HCT116 (cell line): Measurements from ENCODE around the gene ARCN1. TPM values are rescaled to one million over a fixed set of nuclear protein-coding genes. Genes with fewer than 3 reads are reported as not detected.

Source experiments
- ATAC-seq: fragments of 200-7000 bp; cut with Tn5 transposase; 2 replicates; pipeline ENCODE4 v1.9.1; 2020; ENCODE audit warnings: mild to moderate bottlenecking, moderate library complexity
- BruUV-seq: library from RNA; stranded (reverse); fragments of 400-500 nt; replicated peaks from 2 replicates; lab custom pipeline; 2021; lab: Mats Ljungman, UMichigan
- CTCF ChIA-PET: fragments of 300-600 bp; sonication (Branson Sonifier 250); formaldehyde crosslinking; loops from one replicate; lab custom pipeline; 2021; ENCODE audit warnings: antibody characterized with exemption; lab: Charles Lee
- POLR2A ChIA-PET: fragments of 300-600, 350-600 bp; sonication (Branson Sonifier 250); formaldehyde crosslinking; loops from one replicate; lab custom pipeline; 2021; ENCODE audit warnings: antibody characterized with exemption; lab: Charles Lee
- RAD21 ChIA-PET, 2 experiments: fragments of 300-600 bp; sonication (Branson Sonifier 250); formaldehyde crosslinking; loops; one replicate each; lab custom pipeline; 2023; ENCODE audit warnings: low total read pairs in 2 of 2; ENCODE audit not compliant: uncharacterized antibody in 2 of 2, unreplicated experiment in 2 of 2, low non-redundant PET in 1 of 2; lab: Charles Lee
- DNase-seq: peaks from one replicate; pipeline ENCODE4 v3.0.0-alpha.2; 2010; ENCODE audit warnings: low read depth, low spot score
- H2AFZ ChIP-seq: fragments of 200-600 bp; shearing (Covaris generic), sonication (generic); 2 replicates; pipeline ENCODE4 v1.6.1; 2017; ENCODE audit warnings: low read depth, mixed run types, mixed read lengths, antibody characterized with exemption, low read length; ENCODE audit not compliant: poor library complexity, severe bottlenecking
- H3K27ac ChIP-seq: 2 replicates; pipeline ENCODE4 v1.5.1; 2012; ENCODE audit warnings: low read depth, low read length
- H3K27me3 ChIP-seq: fragments of 200-600 bp; sonication (generic); 2 replicates; pipeline ENCODE4 v1.6.1; 2016; ENCODE audit warnings: mixed run types, low read length, mixed read lengths; ENCODE audit not compliant: insufficient read depth
- H3K36me3 ChIP-seq, 2 experiments: fragments of 200-500 bp in 1 of 2; fragments of 200-600 bp in 1 of 2; sonication (Bioruptor generic) in 1 of 2; sonication (generic) in 1 of 2; 2 replicates each; pipeline versions ENCODE4 v1.5.1 to v1.6.1; 2014 to 2016; ENCODE audit warnings: low read length in 2 of 2, inconsistent platforms in 1 of 2, mixed read lengths in 1 of 2, mixed run types in 1 of 2; ENCODE audit not compliant: insufficient read depth in 2 of 2, control insufficient read depth in 1 of 2
- H3K4me1 ChIP-seq, 2 experiments: fragments of 200-600 bp in 1 of 2; sonication (generic) in 1 of 2; 2 replicates each; pipeline versions ENCODE4 v1.5.1 to v1.6.1; 2012 to 2017; ENCODE audit warnings: low read length in 2 of 2, inconsistent platforms in 1 of 2, mild to moderate bottlenecking in 1 of 2, mixed read lengths in 1 of 2, mixed run types in 1 of 2, moderate library complexity in 1 of 2; ENCODE audit not compliant: insufficient read depth in 2 of 2, control insufficient read depth in 1 of 2
- H3K4me2 ChIP-seq: fragments of 200-600 bp; sonication (generic); 2 replicates; pipeline ENCODE4 v1.6.1; 2017; ENCODE audit warnings: mixed run types, low read length, mixed read lengths
- H3K4me3 ChIP-seq, 2 experiments: fragments of 200-600 bp in 1 of 2; sonication (generic) in 1 of 2; replicated peaks in 1 of 2; 2 replicates each; pipeline ENCODE4 v1.5.1; 2011 to 2016; ENCODE audit warnings: low read length in 2 of 2, control low read depth in 1 of 2, low read depth in 1 of 2, mild to moderate bottlenecking in 1 of 2, mixed read lengths in 1 of 2, mixed run types in 1 of 2
- H3K79me2 ChIP-seq: fragments of 200-600 bp; sonication (generic); 2 replicates; pipeline ENCODE4 v1.6.1; 2017; ENCODE audit warnings: mild to moderate bottlenecking, mixed run types, low read length, moderate library complexity, mixed read lengths; ENCODE audit not compliant: insufficient read depth
- H3K9ac ChIP-seq: fragments of 200-600 bp; sonication (generic); 2 replicates; pipeline ENCODE4 v1.6.1; 2016; ENCODE audit warnings: low read length, mixed read lengths
- H3K9me2 ChIP-seq: fragments of 200-600 bp; sonication (generic), shearing (Covaris generic); 2 replicates; pipeline ENCODE4 v1.6.1; 2017; ENCODE audit warnings: mixed run types, mild to moderate bottlenecking, moderate library complexity; ENCODE audit not compliant: insufficient read depth
- H3K9me3 ChIP-seq, 2 experiments: fragments of 200-500 bp in 1 of 2; fragments of 200-600 bp in 1 of 2; sonication (Bioruptor generic) in 1 of 2; sonication (generic) in 1 of 2; 2 replicates each; pipeline ENCODE4 v1.6.1; 2014 to 2017; ENCODE audit warnings: low read length in 2 of 2, mixed read lengths in 2 of 2, inconsistent platforms in 1 of 2, low read depth in 1 of 2, mild to moderate bottlenecking in 1 of 2, mixed run types in 1 of 2, moderate library complexity in 1 of 2; ENCODE audit not compliant: control insufficient read depth in 1 of 2, insufficient read depth in 1 of 2
- H4K20me1 ChIP-seq: fragments of 200-600 bp; sonication (generic), shearing (Covaris generic); 2 replicates; pipeline ENCODE4 v1.6.1; 2017; ENCODE audit warnings: mixed run types, mild to moderate bottlenecking, moderate library complexity; ENCODE audit not compliant: insufficient read depth
- EGR1 ChIP-seq: IDR thresholded peaks from 2 replicates; pipeline ENCODE4 v1.6.1; 2012; ENCODE audit warnings: low read depth
- EZH2 ChIP-seq: fragments of 200-600 bp; sonication (generic); IDR thresholded peaks from 2 replicates; pipeline ENCODE4 v1.6.1; 2017; ENCODE audit warnings: antibody characterized with exemption, mixed run types
- JUND ChIP-seq: IDR thresholded peaks from 2 replicates; pipeline ENCODE4 v1.6.1; 2012
- POLR2A ChIP-seq: IDR thresholded peaks from 2 replicates; pipeline ENCODE4 v1.7.0; 2011; ENCODE audit warnings: borderline replicate concordance; ENCODE audit not compliant: insufficient read depth, insufficient read length; ENCODE audit errors: extremely low read depth
- RAD21 ChIP-seq: IDR thresholded peaks from 2 replicates; pipeline ENCODE4 v1.6.1; 2012; ENCODE audit warnings: low read depth, mild to moderate bottlenecking
- SRF ChIP-seq: IDR thresholded peaks from 2 replicates; pipeline ENCODE4 v1.6.1; 2012; ENCODE audit warnings: low read depth
- TCF7L2 ChIP-seq: IDR thresholded peaks from 2 replicates; pipeline ENCODE4 v1.7.0; 2011; ENCODE audit warnings: borderline replicate concordance, inconsistent platforms; ENCODE audit not compliant: insufficient read depth, insufficient read length; ENCODE audit errors: extremely low read depth
- ZNF274 ChIP-seq: fragments of 200-500 bp; sonication (Bioruptor generic); IDR thresholded peaks from 2 replicates; pipeline ENCODE4 v1.6.1; 2014; ENCODE audit warnings: mild to moderate bottlenecking, low read depth, low read length, inconsistent platforms
- intact Hi-C: fragments of 100-400 bp; cut with micrococcal nuclease; formaldehyde crosslinking; loops from 2 replicates; pipeline ENCODE4 v1.10.0; 2022
- total RNA-seq: library from RNA; stranded (reverse); gene quantifications from one replicate; pipeline ENCODE4 v1.2.1, GENCODE V29; 2021; ENCODE audit not compliant: unreplicated experiment
- TF ChIP-seq, protein P1 (sequence below): IDR thresholded peaks from 2 replicates; pipeline ENCODE4 v1.6.1; 2011; ENCODE audit warnings: mild to moderate bottlenecking, low read length, moderate library complexity; ENCODE audit not compliant: insufficient replicate concordance; ENCODE audit errors: extremely low read depth

ARCN1 gene
- total RNA-seq, 1 experiment from 2014 or later = 147 TPM

DNA sequence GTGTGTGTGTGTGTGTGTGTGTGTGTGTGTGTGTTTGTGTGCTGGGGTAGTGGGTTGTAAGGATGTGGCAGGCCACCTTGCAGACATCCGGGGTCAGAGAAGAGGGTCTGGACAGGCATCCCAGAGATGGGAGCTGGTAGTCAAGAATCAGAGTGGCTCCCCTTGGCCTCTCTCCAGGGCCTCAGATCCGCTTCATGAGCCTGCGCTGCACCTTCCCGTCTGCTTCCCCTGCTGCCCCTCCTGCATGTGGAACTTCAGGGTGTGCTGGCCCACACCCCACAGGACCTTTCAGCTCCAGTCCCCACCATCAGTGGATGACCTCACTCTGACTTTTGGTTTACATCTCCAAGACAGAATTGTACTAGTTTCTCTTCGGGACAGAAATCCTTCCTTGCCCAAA is 76.1 kb downstream of the ARCN1 start (continued):
- TF ChIP-seq, protein P1, sequence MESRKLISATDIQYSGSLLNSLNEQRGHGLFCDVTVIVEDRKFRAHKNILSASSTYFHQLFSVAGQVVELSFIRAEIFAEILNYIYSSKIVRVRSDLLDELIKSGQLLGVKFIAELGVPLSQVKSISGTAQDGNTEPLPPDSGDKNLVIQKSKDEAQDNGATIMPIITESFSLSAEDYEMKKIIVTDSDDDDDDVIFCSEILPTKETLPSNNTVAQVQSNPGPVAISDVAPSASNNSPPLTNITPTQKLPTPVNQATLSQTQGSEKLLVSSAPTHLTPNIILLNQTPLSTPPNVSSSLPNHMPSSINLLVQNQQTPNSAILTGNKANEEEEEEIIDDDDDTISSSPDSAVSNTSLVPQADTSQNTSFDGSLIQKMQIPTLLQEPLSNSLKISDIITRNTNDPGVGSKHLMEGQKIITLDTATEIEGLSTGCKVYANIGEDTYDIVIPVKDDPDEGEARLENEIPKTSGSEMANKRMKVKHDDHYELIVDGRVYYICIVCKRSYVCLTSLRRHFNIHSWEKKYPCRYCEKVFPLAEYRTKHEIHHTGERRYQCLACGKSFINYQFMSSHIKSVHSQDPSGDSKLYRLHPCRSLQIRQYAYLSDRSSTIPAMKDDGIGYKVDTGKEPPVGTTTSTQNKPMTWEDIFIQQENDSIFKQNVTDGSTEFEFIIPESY = no peak

DNA sequence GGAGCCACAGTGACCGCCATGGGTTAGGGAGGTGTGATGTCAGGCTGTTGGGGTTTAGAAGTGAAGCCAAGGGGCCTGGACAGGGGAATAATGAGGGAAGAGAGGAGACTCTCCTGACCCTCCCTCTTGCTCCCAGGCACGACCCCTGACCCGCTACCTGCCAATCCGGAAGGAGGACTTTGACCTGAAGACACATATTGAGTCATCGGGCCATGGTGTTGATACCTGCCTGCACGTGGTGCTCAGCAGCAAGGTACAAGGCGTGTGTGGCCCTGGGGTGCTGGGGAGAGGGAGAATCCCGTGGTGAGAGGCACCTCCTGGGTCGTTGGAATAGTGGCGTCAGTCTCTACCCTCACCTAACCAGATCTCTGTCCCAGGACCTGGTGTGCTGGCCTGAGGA is 77.7 kb downstream of the ARCN1 start:
- no peaks in the 10 kb centered on the region for H4K20me1 ChIP-seq
- no peak for DNase-seq
- no peak overlapping the region for H2AFZ ChIP-seq
- ChIA-PET RAD21 (no interaction called here), POLR2A (no interaction called here), CTCF (no interaction called here)
- no peaks in the 10 kb centered on the region for H3K79me2 ChIP-seq
- TF ChIP-seq TCF7L2 (no peak), EZH2 (no peak), ZNF274 (no peak), RAD21 (no peak), EGR1 (no peak), JUND (no peak), SRF (no peak), POLR2A (no peak)
- TF ChIP-seq, protein P1 = no peak
- H3K4me3 ChIP-seq = no peak overlapping the region
- no peaks in the 10 kb centered on the region for H3K9me3 ChIP-seq
- ATAC-seq = no peak
- BruUV-seq = no TSS peak
- no peak overlapping the region for H3K27ac ChIP-seq
- H3K9me2 ChIP-seq = no peaks in the 10 kb centered on the region
- H3K4me1 ChIP-seq = peaks cover 0 to 8% of the 10 kb centered on the region in 2 experiments; a peak in 1 of 4 replicates
- intact Hi-C loops = no loop called here
- H3K9ac ChIP-seq = no peak overlapping the region
- H3K36me3 ChIP-seq = peaks cover 14 to 18% of the 10 kb centered on the region in 2 experiments; a peak in 3 of 4 replicates
- H3K27me3 ChIP-seq = no peaks in the 10 kb centered on the region
- no peak overlapping the region for H3K4me2 ChIP-seq
